Measurements from ENCODE around the gene KRT82.

The KRT82 gene

DNA sequence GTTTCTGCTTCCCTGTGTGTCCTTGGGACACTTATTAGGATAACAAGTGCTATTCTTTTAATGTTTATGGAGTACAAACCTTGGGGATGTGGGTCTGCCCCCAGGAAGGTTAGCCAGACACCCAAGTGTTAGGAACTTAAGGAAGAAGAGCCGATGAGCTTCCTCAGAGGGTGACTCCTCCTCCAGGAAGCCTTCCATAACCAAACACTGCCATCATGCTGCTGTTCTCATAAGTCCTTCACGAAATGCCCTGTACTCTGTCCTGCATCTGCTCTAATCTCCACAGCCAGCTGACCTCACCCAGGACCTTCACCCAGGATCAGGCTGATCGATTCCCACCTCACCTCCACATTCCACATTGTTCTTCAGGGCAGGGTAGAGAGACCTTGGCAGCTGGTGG lies 37.6 kb downstream of the KRT82 start:
- no peak overlapping the region for H3K4me3 ChIP-seq (ENCODE audit: low read depth, low read length)
- DNase-seq (ENCODE audit: low read depth), result no peak
- TF ChIP-seq, protein P1, sequence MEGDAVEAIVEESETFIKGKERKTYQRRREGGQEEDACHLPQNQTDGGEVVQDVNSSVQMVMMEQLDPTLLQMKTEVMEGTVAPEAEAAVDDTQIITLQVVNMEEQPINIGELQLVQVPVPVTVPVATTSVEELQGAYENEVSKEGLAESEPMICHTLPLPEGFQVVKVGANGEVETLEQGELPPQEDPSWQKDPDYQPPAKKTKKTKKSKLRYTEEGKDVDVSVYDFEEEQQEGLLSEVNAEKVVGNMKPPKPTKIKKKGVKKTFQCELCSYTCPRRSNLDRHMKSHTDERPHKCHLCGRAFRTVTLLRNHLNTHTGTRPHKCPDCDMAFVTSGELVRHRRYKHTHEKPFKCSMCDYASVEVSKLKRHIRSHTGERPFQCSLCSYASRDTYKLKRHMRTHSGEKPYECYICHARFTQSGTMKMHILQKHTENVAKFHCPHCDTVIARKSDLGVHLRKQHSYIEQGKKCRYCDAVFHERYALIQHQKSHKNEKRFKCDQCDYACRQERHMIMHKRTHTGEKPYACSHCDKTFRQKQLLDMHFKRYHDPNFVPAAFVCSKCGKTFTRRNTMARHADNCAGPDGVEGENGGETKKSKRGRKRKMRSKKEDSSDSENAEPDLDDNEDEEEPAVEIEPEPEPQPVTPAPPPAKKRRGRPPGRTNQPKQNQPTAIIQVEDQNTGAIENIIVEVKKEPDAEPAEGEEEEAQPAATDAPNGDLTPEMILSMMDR (IDR thresholded peaks at IDR 0.05; ENCODE audit: low read depth, low read length, missing control alignments), result no peak

DNA sequence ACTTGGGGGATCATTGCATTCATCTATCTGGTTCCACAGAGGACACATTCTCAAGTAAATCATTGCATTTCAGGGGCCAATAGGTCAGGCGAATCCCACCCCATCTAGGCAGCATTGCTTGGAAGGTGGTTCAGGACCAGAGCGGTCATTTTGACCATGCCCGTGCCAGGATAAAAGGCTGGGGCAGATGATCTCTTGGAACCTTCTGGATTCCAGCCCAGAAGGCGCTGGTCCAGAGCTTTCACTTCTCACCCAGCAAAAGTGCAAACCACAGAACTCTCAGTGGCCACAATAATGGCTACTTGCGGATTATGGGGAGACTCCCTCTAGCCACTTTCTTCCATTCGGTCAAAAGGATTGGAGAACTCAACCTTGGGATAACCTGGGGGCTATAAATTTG lies 38.3 kb downstream of the KRT82 start:
- no peak for DNase-seq (ENCODE audit: low read depth)
- TF ChIP-seq, protein P1 (IDR thresholded peaks at IDR 0.05; ENCODE audit: low read depth, low read length, missing control alignments), result no peak
- no peak overlapping the region for H3K4me3 ChIP-seq (ENCODE audit: low read depth, low read length)

DNA sequence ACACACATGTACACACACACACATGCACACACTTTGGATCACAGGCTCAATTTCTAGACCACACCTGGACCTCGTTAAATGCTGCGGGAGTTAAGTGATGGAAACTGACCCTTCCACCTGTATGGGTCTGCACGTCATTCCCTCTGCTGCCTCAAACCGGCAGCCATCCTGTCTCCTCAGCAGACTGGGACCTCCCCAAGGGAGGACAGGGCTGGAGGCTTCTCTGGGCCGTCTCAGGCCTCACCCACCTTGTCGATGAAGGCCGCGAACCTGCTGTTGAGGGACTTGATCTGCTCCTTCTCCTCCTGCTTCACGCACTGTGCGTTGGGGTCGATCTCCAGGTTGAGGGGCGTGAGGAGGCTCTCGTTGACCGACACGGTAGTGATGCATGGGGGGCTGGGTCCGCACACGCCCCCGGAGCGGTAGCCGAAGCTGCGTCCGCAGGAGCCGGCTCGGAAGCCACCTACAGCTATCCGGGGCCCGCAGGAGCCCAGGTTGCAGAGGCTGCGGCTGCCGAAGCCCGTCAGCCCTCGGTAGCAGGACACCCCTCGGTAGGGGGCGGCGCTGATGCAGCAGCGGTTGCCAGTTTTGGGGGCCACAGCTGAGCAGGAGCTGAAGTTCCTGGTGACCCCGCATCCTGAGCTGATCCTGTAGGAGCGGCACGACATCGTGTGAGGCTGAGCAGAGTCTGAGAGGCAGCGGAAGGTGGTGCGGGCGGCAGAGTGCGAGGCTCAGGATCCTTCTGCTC lies 39.2 kb downstream of the KRT82 start, which contains the start of gene KRT85:
Gene KRT85, minus strand, starts transcription at position 744 of the 748 bp plus-strand sequence. Its CDS starts 76 bp downstream, at position 668.
- no peak within 1 kb of the TSS for H3K4me3 ChIP-seq (ENCODE audit: low read depth, low read length)
- TF ChIP-seq, protein P1 (IDR thresholded peaks at IDR 0.05; ENCODE audit: low read depth, low read length, missing control alignments), result no peak
- DNase-seq (ENCODE audit: low read depth), result no peak

DNA sequence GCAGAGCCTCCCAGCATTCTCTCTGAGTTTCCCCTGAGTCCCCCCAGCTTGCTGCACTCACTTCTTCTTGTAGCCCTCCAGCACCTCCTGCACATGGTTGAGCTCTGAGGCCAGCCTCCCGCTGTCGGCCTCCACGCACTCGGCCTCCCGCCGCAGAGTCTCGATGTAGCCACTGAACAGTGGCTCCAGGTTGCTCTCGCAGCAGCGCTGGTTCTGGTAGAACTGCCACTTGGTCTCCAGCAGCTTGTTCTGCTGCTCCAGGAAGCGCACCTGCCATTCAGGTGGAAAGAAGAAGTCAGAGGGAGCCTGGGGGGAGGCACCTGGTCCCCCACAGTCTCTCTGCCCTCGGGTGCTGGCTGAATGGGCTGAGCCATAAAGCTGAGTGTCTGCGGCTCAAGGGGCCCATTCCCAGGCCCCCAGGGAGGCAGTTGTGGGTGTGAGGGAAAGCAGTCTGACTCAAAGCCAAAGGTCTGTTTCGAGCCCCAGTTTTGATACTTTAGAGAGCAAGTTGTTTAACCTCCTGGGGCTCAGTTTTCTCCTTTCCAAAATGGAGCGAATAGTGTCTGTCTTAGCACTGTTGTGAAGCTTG lies 41.1 kb downstream of the KRT82 start:
- TF ChIP-seq, protein P1 (IDR thresholded peaks at IDR 0.05; ENCODE audit: low read depth, low read length, missing control alignments), result no peak
- no peak for DNase-seq (ENCODE audit: low read depth)
- H3K4me3 ChIP-seq (ENCODE audit: low read depth, low read length), result no peak overlapping the region

DNA sequence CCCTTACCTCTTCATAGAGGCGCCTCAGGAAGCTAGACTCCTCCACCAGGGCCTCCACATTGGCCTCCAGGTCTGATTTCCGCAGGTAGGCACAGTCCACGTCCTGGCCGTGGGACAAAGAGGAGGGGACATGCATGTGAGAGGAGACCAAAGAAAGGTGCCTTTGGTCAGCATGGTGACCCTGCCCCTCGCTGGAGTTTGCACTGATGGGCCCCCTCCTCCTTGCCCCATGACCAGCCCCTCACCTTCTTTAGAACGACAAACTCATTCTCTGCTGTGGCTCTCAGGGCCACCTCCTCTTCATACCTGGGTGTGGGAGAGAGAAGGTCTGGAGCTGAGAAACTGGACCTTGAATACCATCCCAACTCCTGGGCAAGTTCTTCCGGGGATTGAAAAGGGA lies 42.1 kb downstream of the KRT82 start:
- TF ChIP-seq, protein P1 (IDR thresholded peaks at IDR 0.05; ENCODE audit: low read depth, low read length, missing control alignments), result no peak
- no peak overlapping the region for H3K4me3 ChIP-seq (ENCODE audit: low read depth, low read length)
- no peak for DNase-seq (ENCODE audit: low read depth)

DNA sequence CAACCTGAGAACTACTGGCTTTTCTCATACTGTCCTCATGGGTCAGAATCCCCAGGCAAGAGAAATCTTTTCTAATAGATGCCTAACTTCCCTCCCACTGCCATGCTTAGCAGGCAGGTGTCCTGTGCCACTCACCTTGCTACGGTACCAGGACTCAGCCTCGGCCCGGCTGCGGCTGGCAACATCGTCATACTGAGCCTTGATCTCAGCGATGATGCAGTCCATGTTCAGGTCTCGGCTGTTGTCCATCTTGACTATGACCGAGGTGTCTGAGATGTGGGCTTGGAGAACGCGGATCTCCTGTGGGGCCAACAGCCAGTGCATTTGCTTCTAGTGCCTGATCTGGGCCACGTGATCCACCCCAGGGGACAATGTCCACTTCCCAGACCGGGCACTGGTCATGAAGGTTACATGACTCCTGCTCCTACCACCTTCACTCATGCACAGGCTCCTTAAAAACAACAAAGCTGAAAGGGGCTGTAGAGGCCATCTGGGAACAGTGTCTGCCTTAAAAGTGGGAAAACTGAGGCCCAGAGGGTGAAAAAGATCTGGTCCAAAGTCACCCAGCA lies 42.9 kb downstream of the KRT82 start:
- TF ChIP-seq, protein P1 (IDR thresholded peaks at IDR 0.05; ENCODE audit: low read depth, low read length, missing control alignments), result no peak
- DNase-seq (ENCODE audit: low read depth), result no peak
- no peak overlapping the region for H3K4me3 ChIP-seq (ENCODE audit: low read depth, low read length)

All from GM12864 (cell line).